ENCODE results near the gene MCOLN3.
"Not testable (repeated sequence)": the region's sequence is repeated elsewhere in the genome, so short reads cannot be mapped to it uniquely, and the experiment has no call there.

MCOLN3 gene

DNA sequence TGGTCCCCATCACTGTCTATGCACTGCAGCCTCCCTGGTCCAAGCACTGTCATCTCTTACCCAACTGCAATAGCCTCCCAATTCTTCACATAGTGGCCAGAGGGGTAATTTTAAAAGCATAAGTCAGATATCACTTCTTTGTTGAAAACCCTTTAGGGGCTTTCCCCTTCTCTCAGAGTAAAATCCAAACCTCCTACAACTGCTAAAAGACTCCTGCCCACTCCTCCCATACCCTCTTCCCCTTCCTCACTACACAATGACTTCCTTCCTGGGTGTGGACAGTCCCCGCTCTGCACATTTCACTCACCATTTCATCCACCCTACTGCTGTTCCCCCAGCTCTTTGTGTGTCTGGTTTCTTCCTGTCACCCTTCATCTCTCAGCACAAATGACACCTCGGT is 59.7 kb downstream of the MCOLN3 start:
- H3K36me3 ChIP-seq (ENCODE audit: control insufficient read depth, insufficient read depth, low read length): no peaks in the 10 kb centered on the region
- no peak overlapping the region for H3K4me3 ChIP-seq (ENCODE audit: low read depth, low read length)
- H3K27ac ChIP-seq (ENCODE audit: low read depth, low read length): no peak overlapping the region
- no peaks in the 10 kb centered on the region for H3K4me1 ChIP-seq (ENCODE audit: control insufficient read depth, insufficient read depth, low read length)
- H3K9ac ChIP-seq (ENCODE audit: low read depth, low read length): no peak overlapping the region
- no peaks in the 10 kb centered on the region for H3K27me3 ChIP-seq (ENCODE audit: control insufficient read depth, insufficient read depth, low read length)
- H3K9me3 ChIP-seq (ENCODE audit: control insufficient read depth, insufficient read depth, low read length): no peaks in the 10 kb centered on the region

DNA sequence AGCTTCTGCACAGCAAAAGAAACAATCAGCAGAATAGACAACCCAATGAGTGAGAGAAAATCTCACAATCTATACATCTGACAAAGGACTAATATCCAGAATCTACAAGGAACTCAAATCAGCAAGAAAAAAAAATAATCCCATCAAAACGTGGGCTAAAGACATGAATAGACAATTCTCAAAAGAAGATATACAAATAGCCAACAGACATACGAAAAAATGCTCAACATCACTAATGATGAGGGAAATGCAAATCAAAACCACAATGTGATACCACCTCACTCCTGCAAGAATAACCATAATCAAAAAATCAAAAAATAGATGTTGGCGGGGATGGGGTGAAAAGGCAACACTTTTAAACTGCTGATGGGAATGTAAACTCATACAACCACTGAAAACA is 61.7 kb downstream of the MCOLN3 start:
- not testable (repeated sequence) for H3K9ac ChIP-seq (ENCODE audit: low read depth, low read length); H3K27me3 ChIP-seq (ENCODE audit: control insufficient read depth, insufficient read depth, low read length); H3K36me3 ChIP-seq (ENCODE audit: control insufficient read depth, insufficient read depth, low read length); H3K27ac ChIP-seq (ENCODE audit: low read depth, low read length); H3K4me1 ChIP-seq (ENCODE audit: control insufficient read depth, insufficient read depth, low read length); H3K4me3 ChIP-seq (ENCODE audit: low read depth, low read length); H3K9me3 ChIP-seq (ENCODE audit: control insufficient read depth, insufficient read depth, low read length)

DNA sequence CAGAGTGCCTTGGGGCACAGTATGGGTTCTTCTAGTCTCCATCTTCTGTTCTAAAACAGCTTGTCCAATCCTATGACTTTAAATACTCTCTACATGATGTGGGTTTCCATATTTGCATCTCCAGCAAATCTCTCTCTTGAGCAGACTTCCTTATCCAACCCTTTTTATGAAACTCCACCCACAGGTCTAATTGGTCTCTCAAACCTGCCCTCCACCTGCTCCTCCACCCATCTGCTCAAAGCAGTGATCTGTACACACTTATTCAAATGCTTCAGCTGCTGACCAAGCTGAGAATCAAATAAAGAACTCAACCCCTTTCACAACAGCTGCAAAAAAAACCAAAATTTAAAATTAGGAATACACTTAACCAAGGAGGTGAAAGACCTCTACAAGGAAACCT is 62.9 kb downstream of the MCOLN3 start:
- Histone ChIP-seq H3K9me3 (ENCODE audit: control insufficient read depth, insufficient read depth, low read length) (no peaks in the 10 kb centered on the region), H3K4me1 (ENCODE audit: control insufficient read depth, insufficient read depth, low read length) (no peaks in the 10 kb centered on the region), H3K4me3 (ENCODE audit: low read depth, low read length) (no peak overlapping the region), H3K27me3 (ENCODE audit: control insufficient read depth, insufficient read depth, low read length) (no peaks in the 10 kb centered on the region), H3K36me3 (ENCODE audit: control insufficient read depth, insufficient read depth, low read length) (no peaks in the 10 kb centered on the region), H3K9ac (ENCODE audit: low read depth, low read length) (no peak overlapping the region), H3K27ac (ENCODE audit: low read depth, low read length) (no peak overlapping the region)

DNA sequence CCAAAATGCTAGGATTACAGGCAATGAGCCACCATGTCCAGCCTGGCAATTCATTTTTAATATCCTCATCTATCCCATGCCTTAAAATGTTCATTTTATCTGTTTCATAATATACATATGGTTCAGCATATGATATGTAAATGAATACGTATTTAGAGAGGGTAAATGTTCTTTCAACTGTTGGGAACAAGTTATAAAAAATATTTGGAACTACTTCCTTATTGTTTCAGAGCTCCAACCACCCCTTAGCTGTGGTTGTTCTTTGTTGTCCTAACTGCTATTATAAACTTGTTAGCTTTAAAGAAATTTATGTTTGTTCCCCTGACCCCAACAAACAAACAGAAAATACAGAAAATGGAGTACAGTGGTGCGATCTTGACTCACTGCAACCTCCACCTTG is 65.9 kb downstream of the MCOLN3 start:
- Histone ChIP-seq H3K4me1 (ENCODE audit: control insufficient read depth, insufficient read depth, low read length) (no peaks in the 10 kb centered on the region), H3K9ac (ENCODE audit: low read depth, low read length) (no peak overlapping the region), H3K4me3 (ENCODE audit: low read depth, low read length) (no peak overlapping the region), H3K9me3 (ENCODE audit: control insufficient read depth, insufficient read depth, low read length) (no peaks in the 10 kb centered on the region), H3K27ac (ENCODE audit: low read depth, low read length) (no peak overlapping the region), H3K27me3 (ENCODE audit: control insufficient read depth, insufficient read depth, low read length) (no peaks in the 10 kb centered on the region), H3K36me3 (ENCODE audit: control insufficient read depth, insufficient read depth, low read length) (no peaks in the 10 kb centered on the region)

DNA sequence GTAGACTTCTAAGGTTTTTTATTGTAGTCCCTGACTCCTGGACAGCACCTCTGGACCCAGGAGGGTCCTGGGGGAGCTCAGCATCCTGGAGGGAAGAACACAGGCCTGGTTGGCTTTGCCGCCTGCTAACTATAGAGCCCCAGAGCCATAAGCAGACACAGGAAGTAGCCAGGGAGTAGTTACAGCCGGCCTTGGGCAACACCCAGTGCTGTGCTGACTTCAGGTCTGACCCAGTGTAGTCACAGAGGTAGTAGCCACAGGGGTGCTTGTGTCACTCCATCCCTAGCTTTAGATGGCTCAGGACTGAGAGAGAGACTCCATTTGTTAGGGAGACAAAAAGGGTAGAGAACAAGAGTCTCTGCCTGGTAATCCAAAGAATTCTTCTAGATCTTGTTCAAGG is 73.3 kb downstream of the MCOLN3 start:
- Histone ChIP-seq H3K36me3 (ENCODE audit: control insufficient read depth, insufficient read depth, low read length) (no peaks in the 10 kb centered on the region), H3K27ac (ENCODE audit: low read depth, low read length) (no peak overlapping the region), H3K9me3 (ENCODE audit: control insufficient read depth, insufficient read depth, low read length) (no peaks in the 10 kb centered on the region), H3K4me3 (ENCODE audit: low read depth, low read length) (no peak overlapping the region), H3K27me3 (ENCODE audit: control insufficient read depth, insufficient read depth, low read length) (no peaks in the 10 kb centered on the region), H3K4me1 (ENCODE audit: control insufficient read depth, insufficient read depth, low read length) (peaks cover 5% of the 10 kb centered on the region; the same call in 1 of the 2 replicates), H3K9ac (ENCODE audit: low read depth, low read length) (no peak overlapping the region)

DNA sequence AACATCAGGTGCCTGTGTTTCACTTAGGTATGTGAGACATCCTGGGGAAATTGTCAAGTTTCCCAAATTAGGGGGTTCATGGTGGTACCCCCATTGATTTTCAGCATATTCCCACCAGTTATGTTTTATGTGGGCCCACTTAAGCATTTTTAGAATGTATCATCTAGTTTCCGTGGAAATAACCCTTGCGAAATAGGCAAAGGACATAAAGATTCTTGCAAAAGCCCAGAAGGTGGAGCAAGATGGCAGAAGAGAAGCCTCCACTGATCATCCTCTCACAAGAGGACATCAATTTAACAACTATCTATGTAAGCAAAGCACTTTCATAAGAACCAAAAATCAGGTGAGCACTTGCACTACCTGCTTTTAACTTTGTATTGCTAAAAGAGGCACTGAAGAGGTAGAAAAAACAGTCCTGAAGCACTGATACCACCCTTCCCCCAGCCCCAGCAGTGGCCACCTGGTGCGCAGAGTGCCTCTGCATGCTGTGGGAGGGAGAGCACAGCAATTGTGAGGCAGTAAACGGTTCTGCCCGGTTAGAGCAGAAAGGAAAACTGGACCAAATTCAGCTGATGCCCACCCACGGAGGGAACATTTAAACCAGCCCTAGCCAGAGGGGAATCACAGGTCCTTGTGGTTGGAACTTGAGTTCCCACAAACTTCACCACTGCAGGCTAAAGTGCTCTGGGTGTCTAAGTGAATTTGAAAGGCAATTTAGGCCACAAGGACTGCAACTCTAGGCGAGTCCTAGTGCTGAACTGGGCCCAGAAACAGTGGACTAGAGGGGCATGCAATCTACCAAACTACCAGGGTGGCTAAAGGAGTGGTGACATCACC is 74.6 kb downstream of the MCOLN3 start:
- Histone ChIP-seq H3K4me3 (ENCODE audit: low read depth, low read length) (no peak overlapping the region), H3K4me1 (ENCODE audit: control insufficient read depth, insufficient read depth, low read length) (peaks cover 5% of the 10 kb centered on the region; the same call in 1 of the 2 replicates), H3K27me3 (ENCODE audit: control insufficient read depth, insufficient read depth, low read length) (no peaks in the 10 kb centered on the region), H3K36me3 (ENCODE audit: control insufficient read depth, insufficient read depth, low read length) (no peaks in the 10 kb centered on the region), H3K9me3 (ENCODE audit: control insufficient read depth, insufficient read depth, low read length) (no peaks in the 10 kb centered on the region), H3K9ac (ENCODE audit: low read depth, low read length) (no peak overlapping the region), H3K27ac (ENCODE audit: low read depth, low read length) (no peak overlapping the region)

DNA sequence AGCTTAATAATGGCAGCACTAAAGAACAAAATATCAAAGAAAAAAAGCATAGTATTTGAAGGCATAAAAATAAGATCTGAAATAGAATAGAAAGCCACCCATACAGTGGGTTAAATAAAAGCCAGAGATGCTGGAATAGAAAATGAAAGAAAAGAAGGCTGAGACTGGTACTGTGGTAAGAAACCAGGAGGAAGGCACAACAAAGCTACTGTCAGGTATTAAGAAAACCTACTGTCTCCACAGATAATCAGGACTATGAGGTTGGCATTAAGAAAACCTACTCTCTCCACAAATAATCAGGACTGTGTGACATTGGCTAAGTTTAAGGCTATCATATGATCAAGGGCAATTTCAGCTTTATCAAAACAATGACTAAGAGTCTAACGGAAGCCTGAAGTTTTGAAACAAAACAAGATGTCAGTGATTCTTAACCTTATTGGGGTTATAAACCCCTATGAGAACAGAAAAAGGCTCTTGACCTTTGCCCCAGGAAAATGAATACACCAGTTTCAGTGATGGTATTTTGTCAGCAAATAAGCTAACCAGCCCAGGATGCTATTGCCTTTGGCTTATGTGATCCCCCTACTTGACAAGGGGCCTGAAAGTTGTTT is 75.8 kb downstream of the MCOLN3 start:
- Histone ChIP-seq H3K9ac (ENCODE audit: low read depth, low read length) (no peak overlapping the region), H3K4me1 (ENCODE audit: control insufficient read depth, insufficient read depth, low read length) (peaks cover 5% of the 10 kb centered on the region; the same call in 1 of the 2 replicates), H3K27ac (ENCODE audit: low read depth, low read length) (no peak overlapping the region), H3K9me3 (ENCODE audit: control insufficient read depth, insufficient read depth, low read length) (no peaks in the 10 kb centered on the region), H3K4me3 (ENCODE audit: low read depth, low read length) (no peak overlapping the region), H3K27me3 (ENCODE audit: control insufficient read depth, insufficient read depth, low read length) (no peaks in the 10 kb centered on the region), H3K36me3 (ENCODE audit: control insufficient read depth, insufficient read depth, low read length) (no peaks in the 10 kb centered on the region)

DNA sequence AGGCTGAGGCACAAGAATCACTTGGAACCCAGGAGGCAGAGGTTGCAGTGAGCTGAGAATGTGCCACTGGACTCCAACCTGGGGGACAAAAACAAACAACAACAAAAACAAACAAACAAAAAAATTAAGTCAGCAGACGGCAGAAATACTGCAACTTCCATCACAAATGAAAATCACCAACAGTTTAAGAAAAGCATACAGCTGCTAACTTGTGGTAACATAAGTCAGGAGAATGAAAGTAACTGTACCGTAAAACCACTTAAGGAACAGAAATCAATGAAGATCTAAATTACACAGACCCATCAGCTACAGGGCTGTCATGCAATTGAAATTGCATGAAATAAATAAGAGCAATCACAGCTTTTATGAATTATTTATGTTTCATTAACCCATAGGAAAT is 76.3 kb downstream of the MCOLN3 start:
- H3K27ac ChIP-seq (ENCODE audit: low read depth, low read length): no peak overlapping the region
- no peaks in the 10 kb centered on the region for H3K9me3 ChIP-seq (ENCODE audit: control insufficient read depth, insufficient read depth, low read length)
- peaks cover 5% of the 10 kb centered on the region; the same call in 1 of the 2 replicates for H3K4me1 ChIP-seq (ENCODE audit: control insufficient read depth, insufficient read depth, low read length)
- no peaks in the 10 kb centered on the region for H3K27me3 ChIP-seq (ENCODE audit: control insufficient read depth, insufficient read depth, low read length)
- no peaks in the 10 kb centered on the region for H3K36me3 ChIP-seq (ENCODE audit: control insufficient read depth, insufficient read depth, low read length)
- H3K9ac ChIP-seq (ENCODE audit: low read depth, low read length): no peak overlapping the region
- H3K4me3 ChIP-seq (ENCODE audit: low read depth, low read length): no peak overlapping the region

DNA sequence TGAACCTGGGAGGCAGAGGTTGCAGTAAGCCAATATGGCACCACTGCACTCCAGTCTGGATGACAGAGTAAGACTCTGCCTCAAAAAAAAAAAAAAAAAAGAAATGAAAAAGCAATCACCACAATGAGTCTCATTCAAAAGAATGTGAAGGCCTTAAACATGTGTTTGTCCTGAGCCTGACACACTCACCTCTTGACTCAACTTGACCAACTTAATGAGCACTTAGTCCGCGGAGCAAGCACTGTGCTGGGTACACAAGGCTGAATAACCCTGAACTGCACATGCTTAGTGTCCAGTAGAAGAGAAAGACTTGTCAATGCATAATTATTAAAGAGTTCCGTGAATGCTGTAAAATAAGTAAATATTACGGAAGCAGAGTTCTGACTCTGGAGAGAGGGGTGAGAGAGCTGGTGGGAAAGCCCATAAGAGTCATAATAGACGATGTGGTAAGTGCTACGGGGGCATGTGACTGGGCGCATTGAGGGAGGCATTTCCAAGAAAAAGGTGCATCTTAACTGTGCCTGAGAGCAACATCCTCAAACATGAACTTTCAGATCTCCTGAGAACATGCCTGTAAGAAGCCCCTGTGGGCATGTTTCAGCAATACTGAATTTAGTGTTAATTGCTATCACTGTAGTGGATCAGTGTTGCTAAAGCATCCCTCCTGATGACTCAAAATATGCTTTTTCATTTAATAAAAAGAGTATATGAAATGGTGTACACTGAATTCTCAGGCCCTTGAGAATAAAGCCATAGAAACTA is 78.6 kb downstream of the MCOLN3 start:
- no peak overlapping the region for H3K4me3 ChIP-seq (ENCODE audit: low read depth, low read length)
- peaks cover 5% of the 10 kb centered on the region; the same call in 1 of the 2 replicates for H3K4me1 ChIP-seq (ENCODE audit: control insufficient read depth, insufficient read depth, low read length)
- no peak overlapping the region for H3K9ac ChIP-seq (ENCODE audit: low read depth, low read length)

DNA sequence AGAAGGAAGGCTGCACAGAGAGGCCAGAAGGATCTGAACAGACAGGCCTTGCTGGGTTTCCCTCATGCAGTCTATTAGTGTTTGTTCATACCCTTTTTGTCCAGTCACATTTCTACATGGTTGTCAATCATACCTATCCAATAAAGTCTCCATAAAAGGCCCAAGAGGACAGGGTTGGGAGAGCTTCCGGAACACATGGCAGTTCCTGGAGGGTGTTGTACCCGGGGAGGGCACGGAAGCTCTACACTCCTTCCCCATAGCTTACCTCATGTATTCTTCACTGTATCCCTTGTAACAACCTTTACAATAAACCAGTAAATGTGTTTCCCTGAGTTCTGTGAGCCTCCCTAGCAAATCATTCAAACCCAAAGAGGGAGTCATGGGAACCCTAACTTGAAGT is 79.4 kb downstream of the MCOLN3 start:
- Histone ChIP-seq H3K27ac (ENCODE audit: low read depth, low read length) (no peak overlapping the region), H3K9me3 (ENCODE audit: control insufficient read depth, insufficient read depth, low read length) (no peaks in the 10 kb centered on the region), H3K4me3 (ENCODE audit: low read depth, low read length) (no peak overlapping the region), H3K36me3 (ENCODE audit: control insufficient read depth, insufficient read depth, low read length) (no peaks in the 10 kb centered on the region), H3K27me3 (ENCODE audit: control insufficient read depth, insufficient read depth, low read length) (no peaks in the 10 kb centered on the region), H3K9ac (ENCODE audit: low read depth, low read length) (no peak overlapping the region), H3K4me1 (ENCODE audit: control insufficient read depth, insufficient read depth, low read length) (peaks cover 3% of the 10 kb centered on the region; the same call in 1 of the 2 replicates)

More for the DNA sequence above, 78.6 kb downstream of the MCOLN3 start:
- Histone ChIP-seq H3K9me3 (ENCODE audit: control insufficient read depth, insufficient read depth, low read length) (no peaks in the 10 kb centered on the region), H3K27ac (ENCODE audit: low read depth, low read length) (no peak overlapping the region), H3K36me3 (ENCODE audit: control insufficient read depth, insufficient read depth, low read length) (no peaks in the 10 kb centered on the region), H3K27me3 (ENCODE audit: control insufficient read depth, insufficient read depth, low read length) (no peaks in the 10 kb centered on the region)

DNA sequence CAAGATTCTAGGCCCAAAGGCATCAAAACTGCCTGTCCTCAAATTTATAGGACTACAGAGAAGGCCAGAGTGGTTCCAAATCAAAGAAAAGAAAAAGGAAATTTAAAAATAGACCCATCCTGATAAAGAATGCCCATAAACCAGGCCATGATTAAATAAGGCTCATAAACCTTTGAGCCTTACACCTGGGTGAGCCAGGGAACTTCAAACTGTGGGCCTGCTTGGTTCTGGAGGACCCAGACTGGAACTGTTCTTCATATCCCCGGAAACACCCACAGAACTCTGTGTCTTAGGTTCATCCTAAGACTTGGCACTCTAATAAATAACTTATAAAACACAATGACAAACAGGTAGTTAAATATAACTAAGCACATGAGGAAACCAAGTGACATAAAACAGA is 80.2 kb downstream of the MCOLN3 start:
- H3K27me3 ChIP-seq (ENCODE audit: control insufficient read depth, insufficient read depth, low read length): no peaks in the 10 kb centered on the region
- no peak overlapping the region for H3K27ac ChIP-seq (ENCODE audit: low read depth, low read length)
- no peaks in the 10 kb centered on the region for H3K9me3 ChIP-seq (ENCODE audit: control insufficient read depth, insufficient read depth, low read length)
- no peak overlapping the region for H3K9ac ChIP-seq (ENCODE audit: low read depth, low read length)
- no peaks in the 10 kb centered on the region for H3K4me1 ChIP-seq (ENCODE audit: control insufficient read depth, insufficient read depth, low read length)
- no peaks in the 10 kb centered on the region for H3K36me3 ChIP-seq (ENCODE audit: control insufficient read depth, insufficient read depth, low read length)
- no peak overlapping the region for H3K4me3 ChIP-seq (ENCODE audit: low read depth, low read length)

Data from HUES48 (cell line).